Skin epidermis (tissue), 12 donors: Measurements from ENCODE around the gene QSOX1.

Experiments used
- H3K27ac ChIP-seq, 21 experiments: fragments of 200-600 bp; sonication (generic) in 11 of 21; one replicate each; pipeline ENCODE4 v1.5.0; 2020; ENCODE audit warnings: mild to moderate bottlenecking in 3 of 21, inconsistent platforms in 2 of 21, moderate library complexity in 2 of 21
- H3K4me3 ChIP-seq, 7 experiments: fragments of 200-600 bp; sonication (generic) in 2 of 7; one replicate each; pipeline ENCODE4 v1.5.0; 2020; ENCODE audit warnings: inconsistent platforms in 2 of 7, mild to moderate bottlenecking in 2 of 7, moderate library complexity in 1 of 7

The QSOX1 gene

GRCh38 chr1:180184041-180184440 is 29.4 kb downstream of the QSOX1 start:
- Histone ChIP-seq H3K4me3 (no peak overlapping the region), H3K27ac (no peak overlapping the region)

DNA sequence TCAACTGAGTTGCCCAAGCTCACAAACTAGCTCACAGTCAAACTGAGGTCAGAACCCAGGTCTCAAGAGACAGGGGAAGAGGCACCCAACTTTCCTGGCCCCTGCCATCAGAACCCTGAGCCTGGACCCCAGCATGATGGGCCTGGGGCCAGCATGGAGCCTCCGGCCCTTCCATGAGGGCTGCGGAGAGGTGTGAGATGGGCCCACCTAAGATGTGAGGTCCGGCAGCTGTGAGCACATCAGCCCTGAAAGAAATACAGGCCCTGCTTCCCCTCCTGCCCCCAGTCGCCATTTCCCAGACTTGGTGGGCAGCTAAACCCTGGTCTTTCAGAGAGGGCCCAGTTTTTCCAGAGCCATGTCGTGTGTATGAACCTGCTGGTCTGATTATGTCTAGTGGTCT is 30.6 kb downstream of the QSOX1 start:
- no peak overlapping the region for H3K27ac ChIP-seq
- H3K4me3 ChIP-seq: no peak overlapping the region

GRCh38 chr1:180185971-180186645 is 31.4 kb downstream of the QSOX1 start:
- no peak overlapping the region for H3K27ac ChIP-seq
- no peak overlapping the region for H3K4me3 ChIP-seq

DNA sequence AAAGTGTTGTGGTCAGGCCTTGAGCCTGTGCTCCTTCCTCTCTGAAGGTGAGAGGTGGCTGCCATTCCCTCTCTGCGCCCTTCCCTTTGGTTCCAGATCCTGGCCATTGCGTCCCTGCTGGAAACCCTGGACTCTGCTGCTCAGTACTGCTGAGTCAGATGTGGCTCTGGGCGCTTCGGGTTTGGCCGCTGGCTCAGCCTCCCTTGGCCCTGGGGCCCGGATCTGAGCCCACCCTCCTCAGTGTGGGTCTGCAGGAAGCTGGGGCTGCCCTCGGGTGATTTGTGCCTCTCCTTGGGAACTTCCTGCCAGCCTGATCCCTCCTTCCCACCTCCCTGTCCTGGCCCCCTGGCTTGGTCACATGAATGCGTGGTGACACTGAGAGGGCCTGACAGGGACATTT is 32.2 kb downstream of the QSOX1 start:
- H3K4me3 ChIP-seq: no peak overlapping the region
- no peak overlapping the region for H3K27ac ChIP-seq

GRCh38 chr1:180187626-180188025 is 33.0 kb downstream of the QSOX1 start:
- no peak overlapping the region for H3K4me3 ChIP-seq
- H3K27ac ChIP-seq: no peak overlapping the region

GRCh38 chr1:180188091-180188506 is 33.4 kb downstream of the QSOX1 start:
- H3K4me3 ChIP-seq: no peak overlapping the region
- no peak overlapping the region for H3K27ac ChIP-seq

GRCh38 chr1:180188684-180189175 is 34.1 kb downstream of the QSOX1 start:
- H3K27ac ChIP-seq: no peak overlapping the region
- no peak overlapping the region for H3K4me3 ChIP-seq

GRCh38 chr1:180190091-180190490 is 35.4 kb downstream of the QSOX1 start:
- no peak overlapping the region for H3K4me3 ChIP-seq
- no peak overlapping the region for H3K27ac ChIP-seq

DNA sequence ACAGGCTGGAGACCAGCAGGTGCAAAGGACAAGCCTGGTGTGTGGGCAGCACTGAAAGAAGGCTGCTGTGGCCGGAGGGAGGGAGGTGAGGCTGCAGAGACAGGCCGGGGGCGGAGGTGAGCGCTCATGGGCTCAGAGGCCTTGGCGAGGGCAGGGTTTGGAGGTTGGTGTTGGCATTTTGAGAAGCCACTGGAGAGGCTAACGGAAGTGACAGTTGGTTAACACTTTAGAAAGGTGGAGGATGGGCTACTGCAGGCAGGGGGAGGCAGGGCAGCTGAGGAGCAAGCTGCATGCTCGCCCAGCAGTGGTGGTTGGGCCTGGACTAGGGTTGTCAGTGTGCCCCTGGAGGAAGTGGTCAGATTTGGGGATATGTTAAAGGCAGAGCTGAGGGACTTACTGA is 37.5 kb downstream of the QSOX1 start:
- Histone ChIP-seq H3K27ac (no peak overlapping the region), H3K4me3 (no peak overlapping the region)

- Histone ChIP-seq H3K27ac (no peak overlapping the region), H3K4me3 (no peak overlapping the region)
Measured at GRCh38 chr1:180193141-180194047, 38.7 kb downstream of the QSOX1 start.

- Histone ChIP-seq H3K27ac (no peak overlapping the region), H3K4me3 (no peak overlapping the region)
Measured at GRCh38 chr1:180194048-180194425, 39.4 kb downstream of the QSOX1 start.

- H3K27ac ChIP-seq: no peak overlapping the region
- H3K4me3 ChIP-seq: no peak overlapping the region
Measured at GRCh38 chr1:180194546-180195207, 40.0 kb downstream of the QSOX1 start.

DNA sequence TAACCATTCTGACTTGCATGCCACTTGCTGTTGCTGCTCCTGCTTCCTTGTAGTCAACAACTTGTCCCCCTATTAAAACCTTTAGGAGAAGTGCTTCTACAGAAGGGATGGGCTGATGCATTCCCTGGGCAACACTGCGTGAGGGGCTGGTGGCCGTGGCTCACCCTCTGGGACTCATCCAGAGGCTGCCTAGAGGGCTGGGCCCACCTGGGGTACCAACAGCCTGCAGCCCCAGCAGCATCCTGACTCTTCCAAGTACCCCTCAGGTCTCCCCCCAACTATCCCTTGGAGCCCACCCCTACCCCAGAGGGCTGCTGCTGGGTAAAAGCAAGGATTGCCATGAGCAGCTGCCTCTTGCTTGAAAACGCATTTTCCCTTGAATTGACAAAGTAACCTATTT is 40.7 kb downstream of the QSOX1 start:
- Histone ChIP-seq H3K27ac (no peak overlapping the region), H3K4me3 (no peak overlapping the region)

GRCh38 chr1:180195916-180196315 is 41.2 kb downstream of the QSOX1 start:
- H3K4me3 ChIP-seq: no peak overlapping the region
- H3K27ac ChIP-seq: no peak overlapping the region

GRCh38 chr1:180196436-180197003 is 41.9 kb downstream of the QSOX1 start:
- H3K27ac ChIP-seq: no peak overlapping the region

DNA sequence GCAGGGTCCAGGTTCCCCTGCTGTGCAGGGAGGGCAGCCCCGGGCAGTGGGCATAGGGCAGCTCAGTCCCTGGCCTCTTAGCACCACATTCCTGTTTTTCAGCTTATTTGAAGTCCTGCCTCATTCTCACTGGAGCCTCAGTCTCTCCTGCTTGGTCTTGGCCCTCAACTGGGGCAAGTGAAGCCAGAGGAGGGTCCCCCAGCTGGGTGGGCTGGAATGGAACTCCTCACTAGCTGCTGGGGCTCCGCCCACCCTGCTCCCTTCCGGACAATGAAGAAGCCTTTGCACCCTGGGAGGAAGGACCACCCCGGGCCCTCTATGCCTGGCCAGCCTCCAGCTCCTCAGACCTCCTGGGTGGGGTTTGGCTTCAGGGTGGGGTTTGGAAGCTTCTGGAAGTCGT is 42.6 kb downstream of the QSOX1 start:
- Histone ChIP-seq H3K27ac (no peak overlapping the region), H3K4me3 (no peak overlapping the region)

More at GRCh38 chr1:180196436-180197003, 41.9 kb downstream of the QSOX1 start:
- no peak overlapping the region for H3K4me3 ChIP-seq

- H3K27ac ChIP-seq: no peak overlapping the region
- no peak overlapping the region for H3K4me3 ChIP-seq
Measured at GRCh38 chr1:180198196-180198595, 43.5 kb downstream of the QSOX1 start.

- H3K4me3 ChIP-seq: no peak overlapping the region
- no peak overlapping the region for H3K27ac ChIP-seq
Measured at GRCh38 chr1:180198611-180199010, 43.9 kb downstream of the QSOX1 start.

- no peak overlapping the region for H3K27ac ChIP-seq
- H3K4me3 ChIP-seq: no peak overlapping the region
Measured at GRCh38 chr1:180199018-180199417, 44.3 kb downstream of the QSOX1 start.
